ENCODE data around the gene PROP1.

Gene PROP1

DNA sequence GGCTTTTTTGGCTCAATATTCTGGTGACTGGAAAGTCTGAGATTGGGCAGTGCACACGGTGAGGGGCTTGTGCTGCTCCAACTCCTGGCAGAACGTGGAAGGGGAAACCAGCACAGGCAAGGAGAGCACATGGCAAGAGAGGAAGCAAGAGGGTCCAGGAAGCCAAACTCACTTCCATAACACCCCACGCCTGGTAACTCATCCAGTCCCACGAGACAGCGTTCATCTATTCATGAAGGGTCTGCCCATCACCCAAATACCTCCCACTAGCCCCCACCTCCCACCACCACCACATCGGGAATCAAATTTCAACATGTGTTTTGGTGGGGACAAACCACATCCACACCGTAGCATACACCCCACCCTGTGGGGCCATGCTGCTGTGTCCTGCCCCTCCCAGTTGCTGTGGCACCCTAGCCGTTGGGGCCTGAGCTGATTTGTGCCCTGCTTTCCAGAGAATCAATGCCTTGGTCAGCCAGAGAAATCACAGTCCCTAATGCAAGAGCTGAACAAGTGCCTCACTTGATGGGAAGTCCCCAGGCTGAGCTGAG is 27.3 kb downstream of the PROP1 start (continued):
- no peak for TF ChIP-seq ISL1 (CRISPR knock-in tag; IDR thresholded peaks at IDR 0.05)
- no peak for TF ChIP-seq TOX (CRISPR knock-in tag; IDR thresholded peaks at IDR 0.05; ENCODE audit: borderline replicate concordance)
- TF ChIP-seq RARB (CRISPR knock-in tag; IDR thresholded peaks at IDR 0.05) = no peak
- TF ChIP-seq, protein P1, sequence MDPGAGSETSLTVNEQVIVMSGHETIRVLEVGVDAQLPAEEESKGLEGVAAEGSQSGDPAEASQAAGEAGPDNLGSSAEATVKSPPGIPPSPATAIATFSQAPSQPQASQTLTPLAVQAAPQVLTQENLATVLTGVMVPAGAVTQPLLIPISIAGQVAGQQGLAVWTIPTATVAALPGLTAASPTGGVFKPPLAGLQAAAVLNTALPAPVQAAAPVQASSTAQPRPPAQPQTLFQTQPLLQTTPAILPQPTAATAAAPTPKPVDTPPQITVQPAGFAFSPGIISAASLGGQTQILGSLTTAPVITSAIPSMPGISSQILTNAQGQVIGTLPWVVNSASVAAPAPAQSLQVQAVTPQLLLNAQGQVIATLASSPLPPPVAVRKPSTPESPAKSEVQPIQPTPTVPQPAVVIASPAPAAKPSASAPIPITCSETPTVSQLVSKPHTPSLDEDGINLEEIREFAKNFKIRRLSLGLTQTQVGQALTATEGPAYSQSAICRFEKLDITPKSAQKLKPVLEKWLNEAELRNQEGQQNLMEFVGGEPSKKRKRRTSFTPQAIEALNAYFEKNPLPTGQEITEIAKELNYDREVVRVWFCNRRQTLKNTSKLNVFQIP (CRISPR knock-in tag; IDR thresholded peaks at IDR 0.05; ENCODE audit: borderline replicate concordance, low read depth) = no peak

DNA sequence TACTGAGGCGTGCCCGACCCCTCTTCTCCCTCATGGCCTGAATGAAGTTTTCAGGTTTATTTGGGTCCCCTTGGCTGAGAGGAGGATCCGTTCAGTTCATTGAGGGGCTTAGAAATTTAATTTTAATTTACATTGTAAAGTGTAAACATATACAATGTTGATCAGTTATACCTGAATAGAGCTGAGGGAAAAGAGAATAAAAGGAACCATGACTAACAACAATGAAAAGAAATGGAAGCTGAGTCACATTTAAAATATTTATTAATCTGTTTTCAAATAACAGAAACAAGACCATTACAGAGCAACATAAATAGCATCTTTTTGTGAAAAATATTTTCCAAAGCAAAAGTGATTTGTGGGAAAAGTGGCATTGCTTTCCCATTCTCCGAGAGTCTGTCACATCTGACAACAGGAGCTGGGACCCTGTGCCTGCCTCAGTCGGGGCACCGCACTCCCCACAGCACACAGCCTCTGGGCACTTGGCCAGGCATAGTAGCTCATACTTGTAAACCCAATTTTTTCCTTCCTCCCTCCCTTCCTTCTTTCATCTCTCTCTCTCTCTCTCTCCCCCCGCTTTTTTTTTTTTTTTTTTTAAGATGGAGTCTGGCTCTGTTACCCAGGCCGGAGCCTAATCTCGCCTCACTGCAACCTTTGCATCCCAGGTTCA is 28.7 kb downstream of the PROP1 start:
- TF ChIP-seq ZNF8 (CRISPR knock-in tag; IDR thresholded peaks at IDR 0.05) (no peak), TCF4 (CRISPR knock-in tag; IDR thresholded peaks at IDR 0.05; ENCODE audit: borderline replicate concordance) (no peak), RARB (CRISPR knock-in tag; IDR thresholded peaks at IDR 0.05) (no peak)
- TF ChIP-seq, protein P2, sequence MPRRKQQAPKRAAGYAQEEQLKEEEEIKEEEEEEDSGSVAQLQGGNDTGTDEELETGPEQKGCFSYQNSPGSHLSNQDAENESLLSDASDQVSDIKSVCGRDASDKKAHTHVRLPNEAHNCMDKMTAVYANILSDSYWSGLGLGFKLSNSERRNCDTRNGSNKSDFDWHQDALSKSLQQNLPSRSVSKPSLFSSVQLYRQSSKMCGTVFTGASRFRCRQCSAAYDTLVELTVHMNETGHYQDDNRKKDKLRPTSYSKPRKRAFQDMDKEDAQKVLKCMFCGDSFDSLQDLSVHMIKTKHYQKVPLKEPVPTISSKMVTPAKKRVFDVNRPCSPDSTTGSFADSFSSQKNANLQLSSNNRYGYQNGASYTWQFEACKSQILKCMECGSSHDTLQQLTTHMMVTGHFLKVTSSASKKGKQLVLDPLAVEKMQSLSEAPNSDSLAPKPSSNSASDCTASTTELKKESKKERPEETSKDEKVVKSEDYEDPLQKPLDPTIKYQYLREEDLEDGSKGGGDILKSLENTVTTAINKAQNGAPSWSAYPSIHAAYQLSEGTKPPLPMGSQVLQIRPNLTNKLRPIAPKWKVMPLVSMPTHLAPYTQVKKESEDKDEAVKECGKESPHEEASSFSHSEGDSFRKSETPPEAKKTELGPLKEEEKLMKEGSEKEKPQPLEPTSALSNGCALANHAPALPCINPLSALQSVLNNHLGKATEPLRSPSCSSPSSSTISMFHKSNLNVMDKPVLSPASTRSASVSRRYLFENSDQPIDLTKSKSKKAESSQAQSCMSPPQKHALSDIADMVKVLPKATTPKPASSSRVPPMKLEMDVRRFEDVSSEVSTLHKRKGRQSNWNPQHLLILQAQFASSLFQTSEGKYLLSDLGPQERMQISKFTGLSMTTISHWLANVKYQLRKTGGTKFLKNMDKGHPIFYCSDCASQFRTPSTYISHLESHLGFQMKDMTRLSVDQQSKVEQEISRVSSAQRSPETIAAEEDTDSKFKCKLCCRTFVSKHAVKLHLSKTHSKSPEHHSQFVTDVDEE (CRISPR knock-in tag; IDR thresholded peaks at IDR 0.05) = no peak
- TF ChIP-seq, protein P1 (CRISPR knock-in tag; IDR thresholded peaks at IDR 0.05; ENCODE audit: borderline replicate concordance, low read depth) = no peak
- ATAC-seq = no peak

DNA sequence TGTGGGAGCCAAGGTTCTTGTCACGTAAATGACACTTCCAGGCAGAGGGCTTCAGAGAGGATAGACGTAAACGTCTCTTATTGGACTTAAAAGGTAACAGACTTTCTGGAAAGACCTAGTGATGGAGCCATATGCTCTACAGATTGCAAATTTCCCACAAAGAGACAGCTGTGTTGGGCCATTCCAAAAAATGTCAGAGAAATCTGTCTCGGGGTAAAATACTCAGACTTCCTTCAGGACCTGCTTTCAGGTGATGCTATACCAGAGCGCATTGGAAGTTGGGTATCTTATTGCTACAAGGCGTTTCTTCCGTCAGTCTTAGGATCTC is 29.2 kb downstream of the PROP1 start:
- TF ChIP-seq ZNF565 (CRISPR knock-in tag; conservative IDR thresholded peaks at IDR 0.05; ENCODE audit: low read depth) (no peak), BACH2 (CRISPR knock-in tag; IDR thresholded peaks at IDR 0.05; ENCODE audit: borderline replicate concordance) (no peak), TOX (CRISPR knock-in tag; IDR thresholded peaks at IDR 0.05; ENCODE audit: borderline replicate concordance) (no peak), PPARA (CRISPR knock-in tag; IDR thresholded peaks at IDR 0.05; ENCODE audit: borderline replicate concordance) (no peak)
- TF ChIP-seq, protein P3, sequence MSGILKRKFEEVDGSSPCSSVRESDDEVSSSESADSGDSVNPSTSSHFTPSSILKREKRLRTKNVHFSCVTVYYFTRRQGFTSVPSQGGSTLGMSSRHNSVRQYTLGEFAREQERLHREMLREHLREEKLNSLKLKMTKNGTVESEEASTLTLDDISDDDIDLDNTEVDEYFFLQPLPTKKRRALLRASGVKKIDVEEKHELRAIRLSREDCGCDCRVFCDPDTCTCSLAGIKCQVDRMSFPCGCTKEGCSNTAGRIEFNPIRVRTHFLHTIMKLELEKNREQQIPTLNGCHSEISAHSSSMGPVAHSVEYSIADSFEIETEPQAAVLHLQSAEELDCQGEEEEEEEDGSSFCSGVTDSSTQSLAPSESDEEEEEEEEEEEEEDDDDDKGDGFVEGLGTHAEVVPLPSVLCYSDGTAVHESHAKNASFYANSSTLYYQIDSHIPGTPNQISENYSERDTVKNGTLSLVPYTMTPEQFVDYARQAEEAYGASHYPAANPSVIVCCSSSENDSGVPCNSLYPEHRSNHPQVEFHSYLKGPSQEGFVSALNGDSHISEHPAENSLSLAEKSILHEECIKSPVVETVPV (CRISPR knock-in tag; IDR thresholded peaks at IDR 0.05) = no peak
- TF ChIP-seq, protein P4, sequence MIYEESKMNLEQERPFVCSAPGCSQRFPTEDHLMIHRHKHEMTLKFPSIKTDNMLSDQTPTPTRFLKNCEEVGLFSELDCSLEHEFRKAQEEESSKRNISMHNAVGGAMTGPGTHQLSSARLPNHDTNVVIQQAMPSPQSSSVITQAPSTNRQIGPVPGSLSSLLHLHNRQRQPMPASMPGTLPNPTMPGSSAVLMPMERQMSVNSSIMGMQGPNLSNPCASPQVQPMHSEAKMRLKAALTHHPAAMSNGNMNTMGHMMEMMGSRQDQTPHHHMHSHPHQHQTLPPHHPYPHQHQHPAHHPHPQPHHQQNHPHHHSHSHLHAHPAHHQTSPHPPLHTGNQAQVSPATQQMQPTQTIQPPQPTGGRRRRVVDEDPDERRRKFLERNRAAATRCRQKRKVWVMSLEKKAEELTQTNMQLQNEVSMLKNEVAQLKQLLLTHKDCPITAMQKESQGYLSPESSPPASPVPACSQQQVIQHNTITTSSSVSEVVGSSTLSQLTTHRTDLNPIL (CRISPR knock-in tag; IDR thresholded peaks at IDR 0.05; ENCODE audit: low read depth) = no peak
- no peak for ATAC-seq

DNA sequence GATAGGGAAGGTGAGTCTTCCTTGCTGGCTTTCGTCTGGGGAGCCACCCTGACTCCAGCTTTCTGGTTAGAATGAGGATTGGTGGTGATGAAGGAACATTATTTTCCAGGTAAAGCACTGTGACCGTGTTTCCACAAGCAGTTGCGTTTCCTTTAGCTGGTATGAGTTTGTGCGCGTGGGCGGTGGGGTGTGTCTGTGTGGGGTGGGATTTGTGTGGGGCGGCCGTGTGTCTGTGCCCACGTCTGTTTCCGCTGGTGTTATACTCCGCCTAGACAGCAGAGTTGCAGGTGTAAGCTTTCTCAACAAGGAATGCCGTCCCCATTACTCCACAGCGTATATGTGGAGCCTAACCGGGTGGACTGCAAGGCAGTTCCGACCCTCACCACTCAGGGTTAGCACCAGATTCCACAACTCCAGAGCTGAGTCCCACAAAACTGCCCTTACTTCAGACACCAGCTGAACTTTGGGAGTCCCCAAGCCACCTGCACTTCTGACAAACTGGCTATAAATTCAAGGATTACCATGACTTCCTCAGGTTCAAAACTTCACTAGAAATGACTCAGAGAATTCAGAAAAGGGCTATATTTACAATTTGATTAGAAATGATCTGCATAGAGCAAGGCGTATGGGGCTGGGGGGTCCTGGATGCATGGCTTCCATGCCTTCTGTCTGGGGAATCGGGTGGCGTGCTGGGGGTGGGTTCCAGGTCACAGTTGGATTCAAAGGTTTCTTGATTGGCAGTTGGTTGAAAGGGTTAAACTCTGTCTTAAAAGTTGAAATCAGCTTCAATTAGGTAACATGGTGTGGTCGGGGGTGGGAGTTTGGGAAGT is 29.8 kb downstream of the PROP1 start:
- ATAC-seq = no peak
- TF ChIP-seq, protein P2 (CRISPR knock-in tag; IDR thresholded peaks at IDR 0.05) = no peak
- TF ChIP-seq TCF4 (CRISPR knock-in tag; IDR thresholded peaks at IDR 0.05; ENCODE audit: borderline replicate concordance) (no peak), ZNF70 (CRISPR knock-in tag; IDR thresholded peaks at IDR 0.05) (no peak), ZFP30 (CRISPR knock-in tag; IDR thresholded peaks at IDR 0.05) (no peak), RARB (CRISPR knock-in tag; IDR thresholded peaks at IDR 0.05) (no peak), ZC3H10 (CRISPR knock-in tag; IDR thresholded peaks at IDR 0.05) (no peak), ZNF8 (CRISPR knock-in tag; IDR thresholded peaks at IDR 0.05) (no peak), BACH2 (CRISPR knock-in tag; IDR thresholded peaks at IDR 0.05; ENCODE audit: borderline replicate concordance) (no peak), GLIS3 (CRISPR knock-in tag; IDR thresholded peaks at IDR 0.05) (no peak)
- TF ChIP-seq, protein P4 (CRISPR knock-in tag; IDR thresholded peaks at IDR 0.05; ENCODE audit: low read depth) = no peak

Measured in SK-N-SH treated with all-trans-retinoic acid at 6 μM for 48 hours (cell line).